PFSK-1 (cell line): ENCODE measurements around the gene SLC22A23.

Experiments used
- FOXP2 ChIP-seq: optimal IDR thresholded peaks from 2 replicates; pipeline ENCODE3; 2011; ENCODE audit warnings: borderline replicate concordance, control low read depth, inconsistent platforms; ENCODE audit not compliant: insufficient read depth; ENCODE audit errors: extremely low read length, extremely low read depth
- POLR2AphosphoS5 ChIP-seq: IDR thresholded peaks from 2 replicates; pipeline ENCODE4 v1.6.1; 2012; ENCODE audit warnings: low read depth, mild to moderate bottlenecking, control low read depth, low read length, moderate library complexity
- REST ChIP-seq, 2 experiments: IDR thresholded peaks; 2 replicates each; pipeline versions ENCODE4 v1.6.1 to v1.8.0; 2011 to 2012; ENCODE audit warnings: low read depth in 2 of 2, low read length in 2 of 2, control low read depth in 1 of 2, inconsistent platforms in 1 of 2, mild to moderate bottlenecking in 1 of 2, moderate library complexity in 1 of 2; ENCODE audit not compliant: insufficient read depth in 1 of 2
- SIN3A ChIP-seq: IDR thresholded peaks from 2 replicates; pipeline ENCODE4 v1.6.1; 2012; ENCODE audit warnings: mild to moderate bottlenecking, low read length, moderate library complexity, borderline replicate concordance; ENCODE audit not compliant: insufficient read depth
- TAF1 ChIP-seq: IDR thresholded peaks from 2 replicates; pipeline ENCODE4 v1.6.1; 2012; ENCODE audit warnings: low read length, control low read depth, borderline replicate concordance; ENCODE audit not compliant: insufficient read depth

Gene SLC22A23

GRCh38 chr6:3456395-3456897 is 404 bp downstream of the SLC22A23 start:
- no peak for TF ChIP-seq FOXP2
- no peak for TF ChIP-seq REST (IDR thresholded peaks at IDR 0.05; ENCODE audit: insufficient read depth in 1 of 2, low read depth in 2 of 2, low read length in 2 of 2)
- TF ChIP-seq POLR2AphosphoS5: no peak
- no peak for TF ChIP-seq TAF1
- TF ChIP-seq SIN3A: no peak

- TF ChIP-seq FOXP2 (no peak), POLR2AphosphoS5 (no peak), TAF1 (no peak), REST (IDR thresholded peaks at IDR 0.05; ENCODE audit: insufficient read depth in 1 of 2, low read depth in 2 of 2, low read length in 2 of 2) (no peak), SIN3A (no peak; the same call in 1 of the 2 replicates)
Measured at GRCh38 chr6:3455569-3456394, 1.1 kb downstream of the SLC22A23 start.

- no peak for TF ChIP-seq FOXP2
Measured at GRCh38 chr6:3455147-3455568, 1.7 kb downstream of the SLC22A23 start.

GRCh38 chr6:3454273-3455010 is 2.4 kb downstream of the SLC22A23 start:
- TF ChIP-seq REST (IDR thresholded peaks at IDR 0.05; ENCODE audit: insufficient read depth in 1 of 2, low read depth in 2 of 2, low read length in 2 of 2) (no peak), TAF1 (no peak), POLR2AphosphoS5 (no peak), FOXP2 (no peak), SIN3A (no peak)

GRCh38 chr6:3453413-3454272 is 3.2 kb downstream of the SLC22A23 start:
- TF ChIP-seq TAF1: no peak
- TF ChIP-seq FOXP2: no peak
- TF ChIP-seq REST (IDR thresholded peaks at IDR 0.05; ENCODE audit: insufficient read depth in 1 of 2, low read depth in 2 of 2, low read length in 2 of 2): no peak
- TF ChIP-seq SIN3A: no peak
- no peak for TF ChIP-seq POLR2AphosphoS5
